ENCODE data around the gene RARRES2. TPM values are rescaled to one million over a fixed set of nuclear protein-coding genes. Genes with fewer than 3 reads are reported as not detected.

The RARRES2 gene
- total and polyA plus RNA-seq, 2 of the 13 experiments (the other 11 are each of a cell fraction or from before 2014, with no cell fraction given), result 134 to 172 TPM

- no peak for TF ChIP-seq ZNF839 (CRISPR knock-in tag; IDR thresholded peaks at IDR 0.05; ENCODE audit: borderline replicate concordance)
- no peak for TF ChIP-seq ARID5B (CRISPR knock-in tag; IDR thresholded peaks at IDR 0.05)
- TF ChIP-seq HOXA5 (CRISPR knock-in tag; IDR thresholded peaks at IDR 0.05), result no peak
- TF ChIP-seq SAP130 (CRISPR knock-in tag; IDR thresholded peaks at IDR 0.05; ENCODE audit: low read depth), result peak; percentile 74
- no peak for TF ChIP-seq SMARCC2 (IDR thresholded peaks at IDR 0.05)
- peak; percentile 34; the same call in 1 of the 2 replicates for TF ChIP-seq TAF1 (CRISPR knock-in tag; IDR thresholded peaks at IDR 0.05)
- TF ChIP-seq HNF1B (CRISPR knock-in tag; IDR thresholded peaks at IDR 0.05), result no peak
- no peak for TF ChIP-seq TBP (CRISPR knock-in tag; IDR thresholded peaks at IDR 0.05)
- 0 out of 2 replicates have a peak, but pooled peaks have one; percentile 44 for TF ChIP-seq SPEN (CRISPR knock-in tag; IDR thresholded peaks at IDR 0.05; ENCODE audit: low read depth)
- TF ChIP-seq RXRA (CRISPR knock-in tag; IDR thresholded peaks at IDR 0.05), result no peak
- no peak for TF ChIP-seq KAT2B (IDR thresholded peaks at IDR 0.05; ENCODE audit: borderline replicate concordance, low read depth, low read length)
- TF ChIP-seq SP1 (IDR thresholded peaks at IDR 0.05), result no peak
- TF ChIP-seq SP1 (CRISPR knock-in tag; IDR thresholded peaks at IDR 0.05), result no peak
- TF ChIP-seq RORA (CRISPR knock-in tag; IDR thresholded peaks at IDR 0.05), result no peak
- TF ChIP-seq MXD1 (CRISPR knock-in tag; IDR thresholded peaks at IDR 0.05), result peak; percentile 46; the same call in 1 of the 2 replicates
- 0 out of 2 replicates have a peak, but pooled peaks have one; percentile 21 for TF ChIP-seq ESRRA (CRISPR knock-in tag; IDR thresholded peaks at IDR 0.05; ENCODE audit: low read depth)
- TF ChIP-seq TRIM24 (CRISPR knock-in tag; IDR thresholded peaks at IDR 0.05), result no peak
- no peak for TF ChIP-seq ZNF567 (CRISPR knock-in tag; IDR thresholded peaks at IDR 0.05; ENCODE audit: borderline replicate concordance)
- TF ChIP-seq ZNF720 (CRISPR knock-in tag; IDR thresholded peaks at IDR 0.05), result no peak
- no peak for TF ChIP-seq ZNF24 (IDR thresholded peaks at IDR 0.05)
- TF ChIP-seq HNRNPH1 (optimal IDR thresholded peaks at IDR 0.05; ENCODE audit: low read depth, low read length), result no peak
- TF ChIP-seq, protein P1, sequence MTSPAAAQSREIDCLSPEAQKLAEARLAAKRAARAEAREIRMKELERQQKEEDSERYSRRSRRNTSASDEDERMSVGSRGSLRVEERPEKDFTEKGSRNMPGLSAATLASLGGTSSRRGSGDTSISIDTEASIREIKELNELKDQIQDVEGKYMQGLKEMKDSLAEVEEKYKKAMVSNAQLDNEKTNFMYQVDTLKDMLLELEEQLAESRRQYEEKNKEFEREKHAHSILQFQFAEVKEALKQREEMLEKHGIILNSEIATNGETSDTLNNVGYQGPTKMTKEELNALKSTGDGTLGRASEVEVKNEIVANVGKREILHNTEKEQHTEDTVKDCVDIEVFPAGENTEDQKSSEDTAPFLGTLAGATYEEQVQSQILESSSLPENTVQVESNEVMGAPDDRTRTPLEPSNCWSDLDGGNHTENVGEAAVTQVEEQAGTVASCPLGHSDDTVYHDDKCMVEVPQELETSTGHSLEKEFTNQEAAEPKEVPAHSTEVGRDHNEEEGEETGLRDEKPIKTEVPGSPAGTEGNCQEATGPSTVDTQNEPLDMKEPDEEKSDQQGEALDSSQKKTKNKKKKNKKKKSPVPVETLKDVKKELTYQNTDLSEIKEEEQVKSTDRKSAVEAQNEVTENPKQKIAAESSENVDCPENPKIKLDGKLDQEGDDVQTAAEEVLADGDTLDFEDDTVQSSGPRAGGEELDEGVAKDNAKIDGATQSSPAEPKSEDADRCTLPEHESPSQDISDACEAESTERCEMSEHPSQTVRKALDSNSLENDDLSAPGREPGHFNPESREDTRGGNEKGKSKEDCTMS (CRISPR knock-in tag; conservative IDR thresholded peaks at IDR 0.05), result no peak
- no peak for TF ChIP-seq MZF1 (CRISPR knock-in tag; IDR thresholded peaks at IDR 0.05; ENCODE audit: borderline replicate concordance)
- no peak for TF ChIP-seq ZNF572 (CRISPR knock-in tag; IDR thresholded peaks at IDR 0.05)
Observed at GRCh38 chr7:150340024-150340749, 1.2 kb downstream of the RARRES2 start (continued).

All from HepG2 (cell line).